NCI-H446 (cell line): ENCODE results near the gene ACBD4.

ENCODE experiments used
- DNase-seq, 2 experiments: peaks; one replicate each; lab custom pipeline; 2025; lab: John Stamatoyannopoulos, UW

The ACBD4 gene

DNA sequence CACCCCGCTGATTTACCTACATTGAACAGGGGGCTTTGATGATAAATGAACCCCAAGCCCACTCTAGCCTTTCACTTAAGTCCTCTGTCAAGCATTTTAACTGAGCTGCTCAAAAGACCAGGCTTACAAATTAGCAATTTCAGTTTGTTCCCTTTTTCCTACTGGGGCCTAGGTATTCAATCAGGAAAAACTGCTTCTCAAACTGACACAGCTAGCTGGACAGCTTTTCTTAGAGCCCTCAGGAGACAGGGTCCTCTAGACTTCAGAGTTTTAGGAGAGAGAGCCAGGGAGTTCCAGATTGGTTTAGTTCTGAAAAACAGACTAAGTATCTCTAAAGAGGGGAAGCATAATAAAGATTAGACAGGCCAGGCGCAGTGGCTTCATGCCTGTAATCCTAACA, 20.0 kb downstream of the ACBD4 start:
- no peak for DNase-seq

DNA sequence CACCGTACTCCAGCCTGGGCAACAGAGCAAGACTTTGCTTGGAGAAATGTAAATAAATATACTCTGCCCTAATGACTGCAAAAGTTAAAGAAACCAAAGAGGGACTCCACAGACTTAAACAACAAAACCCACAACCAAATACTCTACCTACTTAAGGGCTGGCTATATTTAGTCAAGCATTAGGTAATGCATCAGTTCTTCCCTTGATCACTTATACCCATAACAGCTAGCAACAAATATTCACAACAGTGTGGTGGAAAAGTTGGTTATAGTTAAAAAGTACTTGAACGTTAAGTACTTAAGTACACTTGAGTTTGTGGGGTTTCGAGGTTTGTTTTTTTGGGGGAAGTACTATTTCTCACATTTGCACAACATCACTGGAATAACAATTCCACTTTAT, 20.8 kb downstream of the ACBD4 start:
- no peak for DNase-seq

DNA sequence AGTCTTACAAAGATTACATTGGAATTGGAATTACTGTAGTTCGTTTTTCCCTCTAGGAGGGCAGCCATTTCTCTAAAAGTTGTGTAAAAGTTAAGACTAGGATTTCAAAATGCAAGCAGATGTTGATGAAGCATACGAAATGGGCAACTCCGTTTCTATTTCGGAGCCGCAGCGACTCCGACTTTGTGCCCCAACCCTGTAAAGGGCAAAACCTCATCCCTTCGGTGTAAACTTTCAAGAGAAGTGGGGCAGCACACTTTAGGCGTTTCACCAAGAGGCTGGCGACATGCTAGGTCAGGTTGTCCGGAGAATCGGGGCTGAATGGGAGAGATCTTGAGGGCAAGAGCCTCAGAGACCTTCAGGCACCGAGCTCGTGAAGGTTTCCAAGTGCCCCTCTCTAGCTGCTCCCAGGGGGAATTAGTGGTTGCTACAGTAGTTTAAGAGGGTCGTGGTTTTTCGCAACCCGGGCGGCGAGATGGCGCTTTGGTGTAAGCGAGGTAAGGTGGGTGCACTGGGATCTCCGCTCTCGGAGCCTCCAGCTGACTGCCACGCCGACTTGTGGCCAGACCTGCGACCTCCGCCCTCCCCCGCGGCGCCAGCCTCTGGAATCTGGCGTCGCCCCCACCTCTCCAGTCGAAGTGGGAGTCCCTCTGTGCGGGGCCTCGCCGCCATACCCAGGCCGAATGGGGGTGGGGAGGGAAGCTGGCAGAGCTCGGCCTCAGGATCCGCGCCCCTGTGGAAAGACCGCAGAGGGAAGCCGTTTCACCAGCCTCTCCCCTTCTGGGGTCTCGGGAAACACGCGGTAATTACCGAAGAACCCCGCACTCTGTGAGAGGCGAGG, 25.2 kb downstream of the ACBD4 start:
- peak in 1 of 2 experiments; percentile 55 for DNase-seq

DNA sequence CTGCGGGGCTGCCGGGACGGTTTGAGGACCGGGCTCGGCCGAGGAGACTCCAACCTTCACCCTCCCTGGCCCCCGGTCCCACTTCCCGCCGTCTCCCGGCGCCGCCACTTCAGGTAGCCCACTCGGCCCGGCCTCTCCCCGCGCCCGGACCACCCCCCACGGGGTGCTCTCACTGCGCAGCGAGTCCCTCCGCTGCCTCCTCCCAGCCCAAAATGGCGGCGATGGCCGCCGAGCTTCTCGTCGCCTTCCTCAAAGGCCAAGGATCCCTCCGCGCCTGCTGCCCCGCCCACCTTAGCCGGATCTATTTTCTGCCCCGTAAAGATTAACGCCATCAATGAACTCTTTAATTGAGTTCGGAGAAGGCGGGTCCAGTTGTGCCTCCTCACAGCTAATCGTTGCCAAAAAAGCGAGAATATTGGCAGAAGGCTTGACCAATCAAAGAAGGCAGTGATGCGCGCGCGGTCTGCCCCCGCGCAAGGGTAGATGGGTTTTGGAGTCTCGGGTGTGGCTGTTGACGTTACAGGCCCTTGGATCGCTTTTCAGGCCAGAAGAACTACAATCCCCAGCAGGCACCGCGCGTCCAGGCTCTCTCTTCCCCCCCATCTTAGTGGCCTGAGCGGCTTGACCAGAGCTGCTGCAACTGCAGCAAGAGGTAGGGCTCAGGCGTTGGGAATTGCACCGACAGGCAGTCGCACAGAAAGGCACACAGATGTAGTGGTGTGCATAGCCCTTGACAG, 26.0 kb downstream of the ACBD4 start, which contains the start of gene HEXIM2:
TSS of gene HEXIM2 (plus strand) at position 588 of the 737 bp plus-strand sequence. CDS start 919 bp downstream, outside the sequence.
- peak; percentile 98 to 100 for DNase-seq

DNA sequence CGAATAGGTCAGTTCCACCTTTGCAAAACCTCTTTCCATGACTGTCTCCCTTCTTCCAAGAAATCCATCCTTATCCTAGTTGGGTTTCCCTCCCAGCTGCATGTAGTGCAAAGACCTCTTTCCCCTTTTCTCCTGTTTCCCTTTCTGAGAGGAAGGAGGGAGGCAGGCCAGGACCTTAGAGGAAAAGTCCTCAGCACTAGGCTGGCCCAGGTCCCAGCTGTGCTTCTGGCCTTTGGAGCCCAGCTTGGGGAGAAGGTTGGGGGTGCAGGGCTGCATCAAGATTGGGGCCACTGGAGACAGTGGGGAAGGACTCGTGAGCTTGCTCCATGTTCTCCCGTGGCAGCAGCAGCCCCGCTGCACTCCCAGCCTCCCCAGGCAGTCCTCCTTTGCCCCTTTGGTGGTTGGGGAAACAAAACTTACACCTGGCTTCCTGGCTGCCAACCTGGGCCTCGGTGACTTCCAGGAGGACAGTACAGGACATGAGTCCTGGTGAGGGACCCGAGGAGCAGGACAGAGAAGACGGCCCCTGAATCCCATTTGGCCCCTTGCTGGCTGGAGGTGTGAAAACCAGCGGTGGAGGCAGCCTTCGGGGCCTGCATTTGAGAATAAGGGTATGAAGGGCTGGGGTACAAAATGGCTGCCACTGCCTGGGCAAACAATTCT, 26.7 kb downstream of the ACBD4 start:
- DNase-seq, result no peak

DNA sequence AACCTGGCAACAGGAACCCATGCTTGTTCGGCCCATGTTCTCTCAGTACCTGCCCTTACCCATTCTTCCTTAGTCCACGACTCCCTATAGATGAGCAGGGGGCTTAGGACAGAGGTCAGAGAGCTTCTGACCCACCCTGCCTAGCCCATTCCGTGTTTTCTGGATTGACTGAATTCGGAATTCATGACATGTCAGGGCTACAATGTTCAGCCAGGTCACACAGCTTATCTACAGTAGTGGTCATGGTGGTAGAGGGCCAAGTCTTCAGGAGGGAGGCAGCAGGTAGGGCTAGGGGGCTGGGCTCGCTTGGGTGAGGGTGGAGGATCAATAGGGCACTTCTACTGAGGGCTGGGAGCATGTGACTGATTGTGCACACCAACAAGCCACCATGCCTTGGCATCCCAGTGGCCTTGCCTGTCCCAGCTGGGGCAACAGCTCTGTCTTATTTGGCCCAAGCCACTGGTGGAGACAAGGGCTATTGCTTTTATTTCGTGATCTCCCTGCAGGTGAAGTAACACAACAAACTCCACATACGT, 29.3 kb downstream of the ACBD4 start:
- no peak for DNase-seq

DNA sequence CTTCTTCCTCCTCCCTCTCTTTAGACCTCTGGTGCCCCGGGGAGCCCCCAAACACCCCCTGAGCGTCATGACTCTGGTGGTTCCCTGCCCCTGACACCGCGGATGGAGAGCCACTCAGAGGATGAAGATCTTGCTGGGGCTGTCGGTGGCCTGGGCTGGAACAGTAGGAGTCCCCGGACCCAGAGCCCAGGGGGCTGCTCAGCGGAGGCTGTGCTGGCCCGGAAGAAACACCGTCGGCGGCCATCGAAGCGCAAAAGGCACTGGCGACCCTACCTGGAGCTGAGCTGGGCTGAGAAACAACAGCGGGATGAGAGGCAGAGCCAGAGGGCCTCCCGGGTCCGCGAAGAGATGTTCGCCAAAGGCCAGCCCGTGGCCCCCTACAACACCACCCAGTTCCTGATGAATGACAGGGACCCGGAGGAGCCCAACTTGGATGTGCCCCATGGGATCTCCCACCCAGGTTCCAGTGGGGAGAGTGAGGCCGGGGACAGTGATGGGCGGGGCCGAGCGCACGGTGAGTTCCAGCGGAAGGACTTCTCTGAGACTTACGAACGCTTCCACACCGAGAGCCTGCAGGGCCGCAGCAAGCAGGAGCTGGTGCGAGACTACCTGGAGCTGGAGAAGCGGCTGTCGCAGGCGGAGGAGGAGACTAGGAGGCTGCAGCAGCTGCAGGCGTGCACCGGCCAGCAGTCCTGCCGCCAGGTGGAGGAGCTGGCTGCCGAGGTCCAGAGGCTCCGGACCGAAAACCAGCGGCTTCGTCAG, 33.7 kb downstream of the ACBD4 start:
- DNase-seq, result no peak

DNA sequence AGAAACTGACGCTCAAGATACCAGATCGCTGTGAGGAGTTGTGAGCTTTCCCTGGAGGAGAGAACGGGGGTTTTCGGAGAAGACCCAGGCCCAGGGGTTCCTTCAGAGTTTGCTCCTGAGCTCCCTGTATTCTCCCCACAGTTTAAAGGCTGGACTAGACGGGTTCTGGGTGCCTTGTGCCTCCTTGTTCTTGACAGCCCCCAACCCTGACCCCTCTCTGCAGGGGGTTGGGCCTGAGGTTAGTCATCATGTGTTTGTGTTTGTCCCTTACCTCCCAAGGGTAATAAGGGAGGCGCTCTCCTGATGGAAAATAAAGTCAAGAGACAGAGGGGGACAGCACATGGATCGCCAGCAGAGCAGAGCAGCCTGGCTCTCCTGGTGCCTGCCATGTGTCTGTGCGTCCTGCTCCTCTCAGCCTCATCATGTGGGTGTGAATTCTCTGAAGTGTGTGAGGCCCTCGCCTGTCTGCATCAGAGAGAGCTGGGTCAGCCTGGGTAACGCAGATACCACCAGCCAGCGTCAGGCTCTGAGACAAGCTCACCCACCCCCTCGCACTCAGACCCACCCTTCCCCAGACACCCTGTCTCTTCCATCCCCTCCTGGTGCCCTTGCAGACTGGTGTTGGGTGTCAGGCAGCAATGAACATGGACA, 34.9 kb downstream of the ACBD4 start:
- DNase-seq, result no peak

DNA sequence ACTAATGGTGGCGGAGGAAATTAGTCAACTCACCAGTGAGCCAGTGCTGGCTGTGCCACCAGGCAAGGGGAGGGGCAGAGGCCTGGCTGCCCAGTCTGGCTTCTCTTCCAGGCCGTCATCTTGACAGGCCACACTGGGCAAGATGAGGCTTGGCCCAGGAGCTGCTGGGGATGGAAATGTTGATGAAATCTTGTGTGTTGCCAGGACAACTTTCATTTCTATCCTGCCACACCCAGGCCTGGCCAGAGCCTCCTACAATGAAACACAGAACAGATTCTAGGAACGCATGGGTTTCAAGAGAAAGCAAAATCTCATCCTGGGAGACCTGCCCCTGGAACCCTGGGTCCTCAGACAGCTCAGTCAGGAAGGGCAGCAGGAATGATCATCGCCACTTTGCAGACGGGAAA, 35.4 kb downstream of the ACBD4 start:
- DNase-seq, result peak in 1 of 2 experiments; percentile 18

DNA sequence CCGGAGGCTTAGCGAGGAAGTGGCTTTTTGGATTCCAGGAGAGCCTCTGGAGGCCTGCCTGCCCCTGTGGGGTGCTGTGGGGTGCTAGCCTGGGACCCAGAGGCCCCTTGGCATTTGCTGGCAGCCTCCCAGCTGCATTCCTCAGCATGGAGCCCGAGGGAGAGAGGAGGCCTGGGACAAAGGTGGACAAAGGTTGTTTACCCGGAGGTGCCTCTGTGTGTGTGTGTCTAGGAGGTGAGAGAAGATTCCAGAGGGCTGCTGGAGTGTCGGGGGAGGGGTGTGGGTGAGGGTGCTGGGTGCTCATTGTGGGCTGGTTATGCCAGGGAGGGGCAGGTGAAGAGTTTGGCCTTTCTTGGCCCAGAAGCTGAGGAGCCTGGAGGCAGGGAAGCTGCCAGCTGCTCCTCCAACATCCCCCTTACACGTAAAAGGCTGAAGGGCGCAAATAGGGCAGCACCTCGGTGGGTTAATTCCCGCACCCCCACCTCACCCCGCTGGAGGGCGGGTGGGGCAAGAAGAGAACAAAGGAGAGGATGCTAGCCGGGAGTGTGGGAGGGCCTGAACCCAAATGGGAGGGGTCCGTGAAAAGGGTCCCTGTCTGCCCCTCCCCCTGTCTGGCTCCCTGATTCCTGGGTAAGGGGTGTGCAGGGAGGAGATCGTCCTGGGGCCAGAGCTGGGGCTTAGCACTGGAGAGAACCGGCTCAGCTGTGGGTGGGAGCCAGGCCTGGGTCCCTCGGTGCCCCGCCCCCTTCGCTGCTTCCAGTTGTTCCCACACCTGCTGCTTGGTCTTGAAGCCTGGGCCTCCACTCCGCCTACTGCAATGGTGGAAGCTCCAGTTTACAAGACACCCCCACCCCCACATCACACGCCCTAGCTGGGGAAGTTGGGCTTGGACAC, 36.1 kb downstream of the ACBD4 start:
- no peak for DNase-seq

DNA sequence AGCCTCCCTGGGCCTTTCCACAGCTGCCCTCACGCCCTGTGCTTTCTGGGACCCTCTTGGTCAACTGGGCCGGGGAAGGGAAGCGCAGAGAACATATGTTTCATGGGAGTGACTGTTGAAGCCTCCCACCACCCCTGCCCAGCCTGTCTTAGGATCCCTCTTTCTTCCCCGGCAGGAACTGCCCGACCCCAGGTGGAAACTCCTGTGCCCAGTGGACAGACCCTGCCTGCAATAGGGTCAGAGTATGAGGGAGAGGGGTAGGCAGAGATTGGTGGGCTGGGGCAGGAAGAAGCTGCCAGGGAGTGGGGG, 36.7 kb downstream of the ACBD4 start:
- DNase-seq, result no peak

DNA sequence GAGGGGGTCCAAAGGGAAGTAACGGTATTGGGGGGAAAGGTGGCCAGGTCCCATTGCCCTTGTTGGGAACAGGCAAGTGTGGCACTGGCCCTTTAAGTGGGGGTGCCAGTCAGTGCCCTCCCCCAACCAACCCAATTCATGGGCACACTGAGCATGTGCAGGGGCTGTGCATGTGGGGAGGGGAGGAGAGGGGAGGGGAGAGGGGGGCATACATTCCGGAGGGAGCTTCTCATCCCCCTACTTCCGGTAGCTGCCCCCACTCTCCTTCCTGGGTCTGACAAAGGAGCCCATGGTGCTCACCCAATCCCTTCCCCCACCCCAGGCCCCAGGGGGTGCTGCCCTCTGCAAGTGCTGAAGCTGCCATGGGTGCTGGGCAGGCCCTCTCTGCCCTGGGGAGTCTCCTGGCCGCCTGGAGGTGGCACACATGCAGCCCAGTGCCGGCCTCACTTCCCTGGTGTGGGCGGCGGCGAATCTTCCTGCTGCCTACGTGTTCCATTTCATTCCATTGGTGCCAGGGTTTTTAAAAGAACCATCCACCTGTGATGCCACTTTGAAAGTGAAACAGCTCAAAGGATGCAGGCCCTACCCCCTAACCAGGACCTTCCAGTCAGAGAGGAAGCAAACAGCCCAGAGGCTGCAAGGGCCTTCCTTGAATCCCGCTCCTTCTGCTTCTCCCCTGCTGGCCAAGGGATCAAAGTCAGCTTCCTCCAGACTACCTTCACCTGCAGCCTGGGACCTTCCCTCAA, 37.2 kb downstream of the ACBD4 start:
- no peak for DNase-seq

DNA sequence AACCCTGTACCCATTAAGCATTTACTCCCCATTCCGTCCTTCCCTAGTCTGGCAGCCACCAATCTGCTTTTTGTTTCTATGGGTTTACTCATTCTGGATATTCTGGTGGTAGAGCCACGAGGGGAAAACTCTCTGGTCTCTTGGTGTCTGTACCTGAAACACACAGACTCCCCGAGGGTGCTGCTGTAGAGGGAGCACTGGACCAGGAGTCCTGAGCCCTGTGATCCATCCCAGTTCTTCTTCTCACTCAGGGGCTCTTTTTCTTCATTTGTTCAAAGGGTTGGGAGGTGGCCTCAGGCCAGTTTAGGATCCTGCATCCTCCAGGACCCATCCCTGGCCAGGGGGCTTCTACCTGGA, 40.2 kb downstream of the ACBD4 start:
- no peak for DNase-seq

DNA sequence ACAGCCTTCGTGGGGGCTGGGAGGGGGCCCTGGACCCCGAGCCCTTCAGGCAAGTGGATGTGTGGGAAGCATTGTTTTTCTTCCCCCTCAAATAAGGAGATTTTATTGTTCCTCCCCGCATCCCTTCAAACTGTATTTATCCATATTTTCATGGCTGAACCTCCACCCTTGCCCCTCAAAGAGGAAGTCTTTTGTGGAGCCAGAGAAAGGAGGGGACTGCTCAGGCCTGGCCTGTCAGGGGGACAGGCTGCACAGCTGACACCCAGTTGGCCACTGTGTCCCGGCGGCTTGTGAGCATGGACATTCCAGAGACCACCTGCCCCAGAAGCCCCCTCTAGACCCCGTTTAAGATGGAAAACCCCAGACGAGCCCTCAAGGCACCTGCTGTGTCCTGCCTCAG, 42.1 kb downstream of the ACBD4 start:
- no peak for DNase-seq

DNA sequence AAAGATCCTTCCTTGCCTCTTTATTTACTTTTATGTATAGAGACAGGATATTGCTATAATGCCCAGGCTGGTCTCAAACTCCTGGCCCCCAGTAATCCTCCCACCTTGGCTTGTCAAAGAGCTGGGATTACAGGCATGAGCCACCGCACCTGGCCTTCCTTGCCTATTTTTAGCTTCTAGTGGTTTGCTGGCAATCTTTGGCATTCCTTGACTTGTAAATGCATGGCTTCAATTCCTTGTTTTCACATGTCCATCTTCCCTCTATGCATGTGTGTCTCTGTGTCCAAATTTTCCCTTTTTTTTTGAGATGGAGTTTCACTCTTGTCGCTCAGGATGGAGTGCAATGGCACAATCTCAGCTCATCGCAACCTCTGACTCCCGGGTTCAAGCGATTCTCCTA, 48.7 kb downstream of the ACBD4 start:
- DNase-seq, result no peak

DNA sequence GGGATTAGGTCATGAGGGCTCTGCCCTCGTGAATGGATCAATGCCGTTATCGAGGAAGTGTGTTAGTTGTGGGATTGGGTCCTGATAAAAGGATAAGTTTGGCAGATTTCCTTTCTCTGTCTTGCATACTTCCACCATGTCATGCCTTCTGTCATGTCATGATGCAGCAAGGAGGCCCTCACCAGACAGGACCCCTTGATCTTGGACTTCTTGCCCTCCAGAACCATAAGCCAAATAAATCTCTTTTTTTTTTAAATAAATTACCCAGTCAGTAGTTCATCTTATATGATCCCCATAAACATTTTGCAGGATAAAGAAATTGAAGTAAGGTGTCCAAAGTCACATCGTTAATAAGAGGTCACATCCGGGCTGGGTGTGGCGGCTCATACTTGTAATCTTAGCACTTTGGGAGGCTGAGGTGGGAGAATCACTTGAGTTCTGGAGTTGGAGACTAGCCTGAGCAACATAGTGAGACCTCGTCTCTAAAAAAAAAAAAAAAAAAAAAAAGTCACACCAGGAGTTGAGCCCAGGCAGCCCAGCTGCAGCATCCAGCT, 51.4 kb downstream of the ACBD4 start:
- DNase-seq, result no peak

DNA sequence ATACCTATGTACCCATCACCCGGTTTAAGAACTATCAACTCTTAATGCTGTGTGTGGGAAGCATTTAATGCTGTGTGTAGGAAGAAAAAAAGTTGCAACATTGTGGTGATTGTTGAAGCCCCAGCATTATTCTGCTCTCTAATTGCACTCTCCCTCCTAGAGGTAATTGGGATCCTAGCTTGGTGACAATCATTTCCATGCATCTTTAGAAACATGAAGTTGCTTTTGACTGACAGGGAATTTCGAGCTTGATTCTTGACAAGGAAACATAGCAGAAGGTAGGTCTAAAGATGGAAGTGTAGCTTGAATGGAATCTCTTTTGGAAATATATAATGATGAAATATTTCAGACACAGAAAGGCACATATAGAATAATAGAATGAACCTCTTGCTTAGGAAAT, 53.5 kb downstream of the ACBD4 start:
- DNase-seq, result no peak

DNA sequence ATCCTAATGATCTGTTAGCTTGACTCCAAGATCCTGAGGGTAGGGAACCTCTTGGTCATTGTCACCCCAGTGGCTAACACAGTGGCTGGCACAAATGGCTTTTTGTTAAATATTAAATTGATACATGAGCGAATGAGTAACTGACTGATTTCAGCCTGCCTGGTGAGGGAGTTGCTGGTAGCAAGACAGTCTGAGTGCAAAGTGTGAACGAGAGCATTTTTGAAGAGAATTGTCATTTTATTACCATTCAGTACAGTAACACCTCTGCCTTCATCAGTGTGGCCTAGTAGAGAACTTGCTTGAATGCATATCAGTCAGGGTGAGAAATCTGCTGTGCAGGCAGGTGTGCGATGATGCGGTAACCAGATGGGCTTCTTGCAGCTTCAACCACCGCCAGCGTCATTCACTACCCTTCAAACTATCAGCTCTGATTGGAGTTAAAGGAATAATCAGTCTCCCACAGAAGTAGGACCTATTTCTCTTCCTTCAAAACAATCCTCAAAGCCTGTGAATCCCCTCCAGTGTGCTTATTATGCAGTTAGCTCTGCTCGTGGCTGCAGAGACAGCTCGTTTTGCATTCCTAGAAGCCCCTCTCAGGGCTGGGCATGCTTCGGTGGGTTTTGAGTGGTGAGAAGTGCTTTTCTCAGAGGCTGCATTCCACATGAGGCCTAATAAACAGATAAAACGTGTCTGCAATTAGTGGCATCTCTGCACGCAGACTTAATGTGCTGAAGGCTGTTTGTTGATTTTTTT, 55.2 kb downstream of the ACBD4 start:
- DNase-seq, result no peak
